Glutamatergic neuron (in vitro differentiated cells): ENCODE results near the gene COG3. TPM values are rescaled to one million over a fixed set of nuclear protein-coding genes. Genes with fewer than 3 reads are reported as not detected.

ENCODE experiments used
- DNase-seq: peaks from one replicate; pipeline ENCODE4 v3.0.0; 2022
- H3K27ac Mint-ChIP-seq: one replicate; pipeline ENCODE4 v1.8.0; 2020; ENCODE audit warnings: mild to moderate bottlenecking, mixed read lengths, inconsistent platforms; ENCODE audit not compliant: unreplicated experiment
- H3K27me3 Mint-ChIP-seq: one replicate; pipeline ENCODE4 v1.8.0; 2020; ENCODE audit warnings: mild to moderate bottlenecking, moderate library complexity, mixed read lengths, inconsistent platforms; ENCODE audit not compliant: unreplicated experiment
- H3K36me3 Mint-ChIP-seq: one replicate; pipeline ENCODE4 v1.8.0; 2020; ENCODE audit warnings: mild to moderate bottlenecking, mixed read lengths, inconsistent platforms; ENCODE audit not compliant: unreplicated experiment
- H3K4me1 Mint-ChIP-seq: one replicate; pipeline ENCODE4 v1.8.0; 2020; ENCODE audit warnings: mild to moderate bottlenecking, low read depth, mixed read lengths, inconsistent platforms; ENCODE audit not compliant: unreplicated experiment
- H3K4me3 Mint-ChIP-seq: one replicate; pipeline ENCODE4 v1.8.0; 2020; ENCODE audit warnings: mild to moderate bottlenecking, mixed read lengths, inconsistent platforms; ENCODE audit not compliant: unreplicated experiment
- H3K9me3 Mint-ChIP-seq: one replicate; pipeline ENCODE4 v1.8.0; 2020; ENCODE audit warnings: mild to moderate bottlenecking, moderate library complexity, mixed read lengths, inconsistent platforms; ENCODE audit not compliant: unreplicated experiment
- total RNA-seq: library from RNA; stranded (reverse); fragmentation: NEBNext Ultra II Directional; extraction: Animal tissue kit (Norgen Biotek cat#: 25700); gene quantifications from one replicate; pipeline ENCODE4 v1.2.1, GENCODE V29; 2021; ENCODE audit not compliant: unreplicated experiment
- TF ChIP-seq, protein P1 (sequence below): fragments of 200-600 bp; sonication (generic); IDR thresholded peaks from one replicate; pipeline ENCODE4 v1.5.0; 2021; ENCODE audit not compliant: partially characterized antibody, unreplicated experiment

COG3 gene
- total RNA-seq, 1 donor from 2014 or later: 25.4 TPM

DNA sequence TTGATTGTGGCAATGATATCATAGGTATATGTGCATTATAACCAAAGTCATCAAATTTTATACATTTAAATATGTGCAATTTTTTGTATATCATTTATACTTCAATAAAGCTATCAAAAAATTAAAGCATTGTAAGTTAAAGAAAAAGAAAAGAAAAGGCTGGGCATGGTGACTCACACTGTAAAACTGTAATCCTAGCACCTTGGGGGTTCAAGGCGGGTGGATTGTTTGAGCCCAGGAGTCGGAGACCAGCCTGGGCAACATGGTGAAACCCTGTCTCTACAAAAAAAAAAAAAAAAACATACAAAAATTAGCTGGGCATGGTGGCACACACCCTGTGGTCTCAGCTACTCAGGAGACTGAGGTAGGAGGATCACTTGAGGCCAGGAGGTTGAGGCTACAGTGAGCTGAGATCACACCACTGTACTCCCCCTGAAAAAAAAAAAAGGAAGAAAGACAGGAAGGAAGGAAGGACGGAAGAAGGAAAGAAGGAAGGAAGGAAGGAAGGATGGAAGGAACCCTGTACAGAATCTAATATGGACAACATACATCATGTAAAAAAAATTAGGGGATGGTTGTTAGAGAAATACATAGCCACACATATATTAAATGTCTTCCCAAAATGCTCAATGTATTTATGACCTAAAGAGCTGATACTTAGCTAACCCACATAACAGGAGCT is 24.8 kb upstream of the COG3 start:
- Mint-ChIP-seq H3K9me3 (no peaks in the 10 kb centered on the region), H3K4me1 (no peaks in the 10 kb centered on the region), H3K36me3 (no peaks in the 10 kb centered on the region), H3K27ac (no peak overlapping the region), H3K27me3 (peaks cover 2% of the 10 kb centered on the region), H3K4me3 (no peak overlapping the region)
- DNase-seq: no peak
- TF ChIP-seq, protein P1, sequence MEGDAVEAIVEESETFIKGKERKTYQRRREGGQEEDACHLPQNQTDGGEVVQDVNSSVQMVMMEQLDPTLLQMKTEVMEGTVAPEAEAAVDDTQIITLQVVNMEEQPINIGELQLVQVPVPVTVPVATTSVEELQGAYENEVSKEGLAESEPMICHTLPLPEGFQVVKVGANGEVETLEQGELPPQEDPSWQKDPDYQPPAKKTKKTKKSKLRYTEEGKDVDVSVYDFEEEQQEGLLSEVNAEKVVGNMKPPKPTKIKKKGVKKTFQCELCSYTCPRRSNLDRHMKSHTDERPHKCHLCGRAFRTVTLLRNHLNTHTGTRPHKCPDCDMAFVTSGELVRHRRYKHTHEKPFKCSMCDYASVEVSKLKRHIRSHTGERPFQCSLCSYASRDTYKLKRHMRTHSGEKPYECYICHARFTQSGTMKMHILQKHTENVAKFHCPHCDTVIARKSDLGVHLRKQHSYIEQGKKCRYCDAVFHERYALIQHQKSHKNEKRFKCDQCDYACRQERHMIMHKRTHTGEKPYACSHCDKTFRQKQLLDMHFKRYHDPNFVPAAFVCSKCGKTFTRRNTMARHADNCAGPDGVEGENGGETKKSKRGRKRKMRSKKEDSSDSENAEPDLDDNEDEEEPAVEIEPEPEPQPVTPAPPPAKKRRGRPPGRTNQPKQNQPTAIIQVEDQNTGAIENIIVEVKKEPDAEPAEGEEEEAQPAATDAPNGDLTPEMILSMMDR: no peak

DNA sequence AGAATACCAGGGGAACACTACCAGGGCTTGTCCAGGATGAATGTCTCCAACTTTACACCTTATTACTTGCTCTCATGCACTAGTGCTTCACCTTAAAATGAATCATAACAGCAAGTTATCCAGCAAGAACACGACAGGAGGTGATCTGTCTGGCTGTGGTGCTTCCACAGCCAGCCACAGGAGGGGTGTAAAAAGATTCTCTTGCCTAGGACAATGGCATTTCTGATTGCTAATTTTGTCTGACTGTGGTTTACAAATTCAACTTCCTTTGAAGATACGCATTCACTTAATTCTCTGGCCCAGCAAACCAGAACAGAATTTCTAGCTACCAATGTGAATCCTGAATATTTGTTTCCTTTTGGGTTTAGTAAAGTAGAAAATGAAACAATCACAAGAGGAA is 23.1 kb upstream of the COG3 start:
- no peaks in the 10 kb centered on the region for H3K9me3 Mint-ChIP-seq
- no peaks in the 10 kb centered on the region for H3K4me1 Mint-ChIP-seq
- no peak overlapping the region for H3K27ac Mint-ChIP-seq
- TF ChIP-seq, protein P1: no peak
- no peaks in the 10 kb centered on the region for H3K36me3 Mint-ChIP-seq
- no peak overlapping the region for H3K4me3 Mint-ChIP-seq
- no peak for DNase-seq
- H3K27me3 Mint-ChIP-seq: no peaks in the 10 kb centered on the region

DNA sequence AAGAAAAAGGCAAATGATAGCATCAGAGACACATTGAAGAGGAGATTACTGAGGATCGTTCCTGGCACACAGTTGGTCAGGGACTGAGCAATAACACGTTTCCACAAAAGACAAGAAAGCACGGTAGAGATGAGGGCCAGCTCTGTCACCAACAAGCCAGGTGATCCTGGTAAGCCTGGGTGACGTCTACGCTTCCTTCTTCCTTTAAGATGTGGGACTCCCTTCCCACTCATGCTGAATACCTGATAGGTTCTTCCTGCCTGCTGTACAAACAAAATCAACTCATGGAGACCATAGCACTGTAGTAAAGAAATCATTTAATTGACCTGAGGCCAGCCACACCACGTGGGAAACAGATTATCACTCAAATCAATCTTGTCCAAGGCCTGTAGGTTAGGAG is 19.7 kb upstream of the COG3 start:
- Mint-ChIP-seq H3K4me3 (no peak overlapping the region), H3K4me1 (no peaks in the 10 kb centered on the region), H3K36me3 (no peaks in the 10 kb centered on the region), H3K9me3 (no peaks in the 10 kb centered on the region), H3K27me3 (peaks cover 3% of the 10 kb centered on the region), H3K27ac (no peak overlapping the region)
- no peak for DNase-seq
- TF ChIP-seq, protein P1: no peak

DNA sequence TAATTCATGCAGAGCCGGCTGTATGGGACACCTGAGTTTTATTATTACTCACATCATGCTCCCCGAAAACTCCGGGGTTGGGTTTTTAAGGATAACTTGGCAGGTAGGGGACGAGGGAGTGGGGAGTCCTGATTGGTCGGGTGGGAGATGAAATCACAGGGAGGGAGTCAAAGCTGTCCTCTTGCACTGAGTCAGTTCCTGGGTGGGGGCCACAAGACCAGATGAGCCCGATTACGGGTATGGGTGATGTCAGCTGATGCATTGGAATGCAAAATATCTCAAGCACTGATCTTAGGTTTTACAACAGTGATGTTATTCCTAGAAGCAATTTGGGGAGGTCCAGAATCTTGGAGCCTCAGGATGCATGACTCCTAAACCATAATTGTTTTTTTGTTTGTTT is 18.6 kb upstream of the COG3 start:
- Mint-ChIP-seq H3K36me3 (no peaks in the 10 kb centered on the region), H3K9me3 (no peaks in the 10 kb centered on the region), H3K27me3 (peaks cover 3% of the 10 kb centered on the region), H3K27ac (no peak overlapping the region), H3K4me3 (no peak overlapping the region), H3K4me1 (no peaks in the 10 kb centered on the region)
- DNase-seq: no peak
- TF ChIP-seq, protein P1: no peak

DNA sequence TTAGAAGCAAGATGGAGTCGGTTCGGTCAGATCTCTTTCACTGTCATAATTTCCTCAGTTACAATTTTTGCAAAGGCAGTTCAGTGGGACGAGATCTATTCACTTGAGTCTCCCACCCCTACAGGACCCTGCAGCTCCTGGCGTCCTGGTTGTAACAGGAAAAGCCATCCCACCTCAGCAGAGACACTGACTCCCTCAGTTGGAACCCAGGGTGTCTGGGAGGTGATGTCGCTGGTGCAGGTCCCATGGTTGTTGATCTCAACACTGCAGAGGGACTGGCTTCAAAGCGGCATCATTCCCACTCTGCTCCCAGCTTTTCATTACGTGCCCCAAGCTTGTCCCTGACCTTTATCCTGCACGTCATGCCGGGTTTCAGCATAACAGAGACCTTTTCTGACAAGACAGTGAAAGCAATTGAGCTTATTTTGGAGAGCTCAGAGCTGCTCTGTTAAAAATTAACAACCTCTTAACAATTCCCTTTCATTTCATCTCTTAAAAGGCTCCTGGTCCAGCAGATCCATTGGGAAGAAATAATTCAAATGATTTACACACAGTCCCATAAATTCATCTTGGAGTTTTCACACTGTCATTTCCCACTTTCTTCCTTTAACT is 17.6 kb upstream of the COG3 start:
- Mint-ChIP-seq H3K27ac (no peak overlapping the region), H3K27me3 (peaks cover 3% of the 10 kb centered on the region), H3K36me3 (no peaks in the 10 kb centered on the region), H3K4me3 (no peak overlapping the region), H3K4me1 (no peaks in the 10 kb centered on the region), H3K9me3 (no peaks in the 10 kb centered on the region)
- TF ChIP-seq, protein P1: no peak
- no peak for DNase-seq
